ENCODE measurements around the gene LRRTM3.

The LRRTM3 gene

GRCh38 chr10:66925896-66926715, at the start of gene LRRTM3:
TSS of gene LRRTM3 (plus strand) at chr10:66926036.
- DNase-seq (ENCODE audit: low read depth in 1 of 2, low spot score in 1 of 2), result no peak

- no peak for DNase-seq (ENCODE audit: low read depth in 1 of 2, low spot score in 1 of 2)
Measured at GRCh38 chr10:66877361-66877760, 48.5 kb upstream of the LRRTM3 start.

DNA sequence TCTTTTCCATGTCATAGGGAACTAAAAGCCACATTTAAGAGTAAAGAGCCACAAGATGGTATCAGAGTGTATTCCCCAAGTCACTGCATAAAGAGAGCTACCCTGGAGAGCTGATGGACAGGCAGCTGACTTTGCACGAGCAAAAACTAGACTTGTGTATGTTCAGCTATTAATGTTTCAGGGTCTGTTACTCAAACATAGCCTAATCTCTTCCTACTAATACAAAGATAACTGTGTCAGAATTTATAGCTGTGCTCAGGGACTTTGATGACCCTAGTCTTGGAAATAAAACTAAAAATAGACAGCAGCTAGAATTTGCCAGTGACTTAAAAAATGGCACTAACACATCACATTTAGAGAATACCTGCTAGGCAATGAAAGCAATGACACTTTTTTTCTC, 45.5 kb upstream of the LRRTM3 start:
- no peak for DNase-seq (ENCODE audit: low read depth in 1 of 2, low spot score in 1 of 2)

DNA sequence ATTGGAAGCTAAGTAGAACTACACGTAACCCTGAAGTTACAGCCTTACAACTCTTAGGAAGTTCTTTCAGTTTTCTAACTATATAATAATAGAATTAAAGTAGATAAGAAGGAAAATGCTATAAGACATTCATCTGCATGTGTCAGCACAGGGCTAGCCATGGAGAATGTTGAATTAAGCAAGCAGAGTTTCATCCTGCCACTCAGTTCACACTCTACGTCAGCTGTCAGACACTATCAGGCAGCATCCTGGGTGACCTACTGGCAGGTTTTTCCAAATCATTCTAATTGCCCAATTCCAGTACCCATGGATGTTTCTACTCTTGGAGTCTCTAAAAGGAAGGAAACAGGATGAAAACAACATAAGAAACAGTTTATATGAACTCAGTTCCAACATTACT, 45.0 kb upstream of the LRRTM3 start:
- DNase-seq (ENCODE audit: low read depth in 1 of 2, low spot score in 1 of 2), result no peak

- DNase-seq (ENCODE audit: low read depth in 1 of 2, low spot score in 1 of 2), result no peak
Measured at GRCh38 chr10:66881814-66882213, 44.0 kb upstream of the LRRTM3 start.

DNA sequence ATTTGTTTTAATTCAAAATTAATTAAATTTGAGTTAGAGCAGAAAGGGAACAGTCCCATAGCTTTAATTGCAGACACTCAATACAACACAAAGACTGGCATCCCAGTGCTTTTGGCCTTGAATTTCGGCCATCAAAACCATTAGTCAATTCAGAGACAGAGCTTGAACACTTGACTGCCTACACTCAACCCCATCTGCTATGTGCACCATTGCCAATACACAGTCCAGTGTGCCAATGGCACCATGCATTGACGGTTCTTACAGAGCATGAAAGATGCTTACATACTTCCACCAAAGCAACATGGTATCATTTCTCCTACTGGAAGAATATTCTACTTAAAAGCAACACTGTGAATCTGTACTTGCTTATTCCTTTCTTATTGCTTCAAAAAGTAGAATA, 43.6 kb upstream of the LRRTM3 start:
- DNase-seq (ENCODE audit: low read depth in 1 of 2, low spot score in 1 of 2), result no peak

GRCh38 chr10:66886848-66887247, 39.0 kb upstream of the LRRTM3 start:
- no peak for DNase-seq (ENCODE audit: low read depth in 1 of 2, low spot score in 1 of 2)

GRCh38 chr10:66888237-66888636, 37.6 kb upstream of the LRRTM3 start:
- no peak for DNase-seq (ENCODE audit: low read depth in 1 of 2, low spot score in 1 of 2)

DNA sequence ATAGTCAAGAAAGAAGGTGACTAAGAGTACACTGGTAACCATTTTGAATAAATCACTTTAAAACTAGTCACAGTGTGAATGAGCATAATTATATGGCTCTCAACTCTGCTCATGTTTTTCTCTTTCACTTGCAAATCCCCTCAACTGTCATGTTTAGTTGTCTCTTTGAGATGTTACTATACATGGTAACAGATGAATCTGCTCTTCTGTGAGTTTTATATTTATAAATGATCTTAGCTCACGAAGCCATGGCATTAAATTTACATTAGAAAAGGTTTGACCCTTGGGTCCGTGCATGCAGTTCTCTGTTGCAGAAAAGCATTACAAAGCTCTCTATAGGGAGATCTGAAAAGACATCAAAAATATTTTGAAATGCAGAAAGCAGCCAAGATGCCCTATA, 33.0 kb upstream of the LRRTM3 start:
- no peak for DNase-seq (ENCODE audit: low read depth in 1 of 2, low spot score in 1 of 2)

GRCh38 chr10:66910671-66911070, 15.2 kb upstream of the LRRTM3 start:
- no peak for DNase-seq (ENCODE audit: low read depth in 1 of 2, low spot score in 1 of 2)

DNA sequence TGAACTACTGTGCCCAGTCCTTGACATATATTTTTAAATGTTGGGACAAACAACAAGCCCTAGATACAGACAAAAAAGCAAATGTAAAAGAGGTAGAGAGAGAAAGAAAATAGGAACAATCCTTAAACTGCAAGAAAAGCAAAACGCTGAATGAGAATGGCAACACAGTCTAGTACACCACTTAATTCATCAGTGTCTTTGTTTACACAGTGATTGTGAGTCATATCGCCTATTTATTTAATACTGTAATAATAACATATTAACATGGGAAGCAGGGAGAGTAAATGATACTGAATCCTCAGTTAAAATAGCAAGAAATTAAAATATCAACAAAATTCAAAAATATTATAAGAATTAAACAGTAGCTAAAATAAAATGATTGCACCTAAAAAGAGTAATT, 9.8 kb upstream of the LRRTM3 start:
- no peak for DNase-seq (ENCODE audit: low read depth in 1 of 2, low spot score in 1 of 2)

DNA sequence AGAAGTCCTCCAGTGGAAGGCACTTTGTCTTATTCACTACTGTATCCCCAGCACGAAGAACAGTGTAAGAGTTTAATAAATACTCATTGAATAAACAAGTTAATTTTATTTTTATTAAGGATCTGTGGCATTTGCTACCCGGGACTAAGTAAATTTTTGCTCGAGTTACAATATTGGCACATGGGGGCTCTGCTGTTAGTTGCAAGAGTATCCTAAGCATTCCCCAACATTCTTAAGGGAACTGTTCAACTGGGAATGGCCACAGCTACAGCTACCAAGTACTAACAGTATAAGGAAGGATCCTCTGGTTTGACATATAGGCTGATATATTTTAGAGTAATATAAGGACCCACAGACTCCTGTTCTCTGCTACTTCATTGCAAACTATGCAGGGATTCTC, 8.7 kb upstream of the LRRTM3 start:
- DNase-seq (ENCODE audit: low read depth in 1 of 2, low spot score in 1 of 2), result no peak

DNA sequence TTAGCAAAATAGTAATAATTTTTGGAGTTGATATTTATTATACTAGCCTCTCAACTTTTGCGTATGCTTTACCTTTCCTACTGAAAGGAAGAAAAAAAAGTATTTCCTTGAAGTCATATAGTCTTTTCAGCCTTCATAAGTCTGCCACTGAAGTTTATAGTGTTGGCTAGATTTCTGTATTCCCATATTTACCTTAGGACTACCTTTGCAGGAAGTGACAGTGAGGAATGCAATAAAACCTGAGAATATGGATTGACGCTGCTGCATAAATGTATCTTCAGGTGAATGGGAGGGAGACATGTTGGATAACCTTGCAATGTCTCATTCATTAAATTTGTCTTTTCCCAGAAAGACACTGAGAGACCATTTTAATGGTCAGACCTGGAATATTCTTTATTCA, 6.6 kb upstream of the LRRTM3 start:
- DNase-seq (ENCODE audit: low read depth in 1 of 2, low spot score in 1 of 2), result no peak

- no peak for DNase-seq (ENCODE audit: low read depth in 1 of 2, low spot score in 1 of 2)
Measured at GRCh38 chr10:66924674-66925345, 1.0 kb upstream of the LRRTM3 start.

DNA sequence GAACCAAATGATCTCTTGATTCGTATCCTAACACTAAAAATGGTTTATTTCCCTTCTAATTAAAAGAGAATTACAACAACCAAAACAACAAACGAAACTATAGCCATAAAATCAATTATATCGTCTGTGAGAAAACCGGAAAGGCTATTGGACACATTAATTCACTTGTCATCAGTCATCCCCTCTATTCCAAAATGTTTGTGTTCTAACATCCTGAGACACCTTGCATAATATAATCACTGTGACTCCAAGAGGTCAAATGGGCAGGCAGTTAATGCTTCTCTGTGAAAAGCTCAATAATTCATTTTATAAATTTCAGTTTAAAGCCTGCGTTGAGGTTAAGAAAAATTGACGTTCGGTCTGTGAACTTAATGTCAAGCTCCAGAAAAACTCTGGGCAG, 463 bp upstream of the LRRTM3 start:
- DNase-seq (ENCODE audit: low read depth in 1 of 2, low spot score in 1 of 2), result no peak

DNA sequence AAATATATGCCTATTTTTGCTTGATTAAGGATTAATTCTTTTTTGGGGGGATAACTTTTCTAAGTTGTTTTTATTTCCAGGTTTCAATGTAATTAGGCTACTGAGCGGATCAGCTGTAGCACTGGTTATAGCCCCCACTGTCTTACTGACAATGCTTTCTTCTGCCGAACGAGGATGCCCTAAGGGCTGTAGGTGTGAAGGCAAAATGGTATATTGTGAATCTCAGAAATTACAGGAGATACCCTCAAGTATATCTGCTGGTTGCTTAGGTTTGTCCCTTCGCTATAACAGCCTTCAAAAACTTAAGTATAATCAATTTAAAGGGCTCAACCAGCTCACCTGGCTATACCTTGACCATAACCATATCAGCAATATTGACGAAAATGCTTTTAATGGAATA, 1.0 kb downstream of the LRRTM3 start:
- DNase-seq (ENCODE audit: low read depth in 1 of 2, low spot score in 1 of 2), result no peak

DNA sequence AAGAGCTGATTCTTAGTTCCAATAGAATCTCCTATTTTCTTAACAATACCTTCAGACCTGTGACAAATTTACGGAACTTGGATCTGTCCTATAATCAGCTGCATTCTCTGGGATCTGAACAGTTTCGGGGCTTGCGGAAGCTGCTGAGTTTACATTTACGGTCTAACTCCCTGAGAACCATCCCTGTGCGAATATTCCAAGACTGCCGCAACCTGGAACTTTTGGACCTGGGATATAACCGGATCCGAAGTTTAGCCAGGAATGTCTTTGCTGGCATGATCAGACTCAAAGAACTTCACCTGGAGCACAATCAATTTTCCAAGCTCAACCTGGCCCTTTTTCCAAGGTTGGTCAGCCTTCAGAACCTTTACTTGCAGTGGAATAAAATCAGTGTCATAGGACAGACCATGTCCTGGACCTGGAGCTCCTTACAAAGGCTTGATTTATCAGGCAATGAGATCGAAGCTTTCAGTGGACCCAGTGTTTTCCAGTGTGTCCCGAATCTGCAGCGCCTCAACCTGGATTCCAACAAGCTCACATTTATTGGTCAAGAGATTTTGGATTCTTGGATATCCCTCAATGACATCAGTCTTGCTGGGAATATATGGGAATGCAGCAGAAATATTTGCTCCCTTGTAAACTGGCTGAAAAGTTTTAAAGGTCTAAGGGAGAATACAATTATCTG, 1.6 kb downstream of the LRRTM3 start:
- no peak for DNase-seq (ENCODE audit: low read depth in 1 of 2, low spot score in 1 of 2)

- no peak for DNase-seq (ENCODE audit: low read depth in 1 of 2, low spot score in 1 of 2)
Measured at GRCh38 chr10:66927971-66928770, 2.3 kb downstream of the LRRTM3 start.

- no peak for DNase-seq (ENCODE audit: low read depth in 1 of 2, low spot score in 1 of 2)
Measured at GRCh38 chr10:66928776-66929175, 2.9 kb downstream of the LRRTM3 start.

DNA sequence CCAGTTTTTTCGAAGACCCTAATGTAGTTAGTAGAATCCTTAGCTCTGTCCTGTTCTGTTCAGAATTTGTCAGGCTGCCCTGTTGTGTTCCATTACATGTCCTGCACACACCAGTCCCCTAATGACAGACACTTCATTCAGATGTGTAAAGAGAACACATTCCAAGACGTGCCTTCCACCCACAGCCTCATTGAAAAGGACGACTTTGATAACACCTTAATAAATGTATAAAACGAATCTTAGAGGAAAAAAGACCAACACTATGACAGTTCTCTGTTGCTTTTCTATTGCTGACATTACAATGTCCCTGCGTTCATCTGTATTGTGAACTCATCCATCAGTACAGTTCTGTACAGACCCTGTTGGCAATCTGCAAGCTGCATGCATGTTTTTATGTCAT, 3.5 kb downstream of the LRRTM3 start:
- no peak for DNase-seq (ENCODE audit: low read depth in 1 of 2, low spot score in 1 of 2)

DNA sequence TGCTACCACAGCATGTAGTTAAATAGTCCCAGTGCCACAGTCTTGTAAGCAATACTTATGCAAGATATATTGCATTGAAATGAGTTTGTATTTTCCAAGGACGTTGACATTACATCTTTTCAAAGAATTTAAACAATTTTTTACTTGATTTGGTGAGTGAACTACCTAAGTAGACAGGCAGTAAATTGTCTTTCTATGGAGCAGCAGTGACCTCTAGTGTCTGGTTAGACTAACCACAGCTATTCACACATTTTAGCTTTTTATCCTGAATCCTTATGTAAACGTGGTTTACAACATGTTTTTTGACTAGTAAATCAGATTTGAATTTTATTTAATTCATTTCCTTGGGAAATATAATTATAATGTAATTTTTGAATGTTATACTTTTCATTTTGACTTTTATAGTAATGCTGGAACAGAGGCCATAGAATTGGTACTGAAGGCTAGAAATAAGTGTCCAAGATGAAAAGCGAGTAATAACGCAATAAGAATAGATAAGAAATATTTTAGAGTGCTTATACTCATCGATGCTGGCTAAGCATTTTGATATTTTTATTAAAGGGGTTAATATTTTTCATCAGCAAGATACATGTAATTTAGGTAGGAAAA, 5.6 kb downstream of the LRRTM3 start:
- DNase-seq (ENCODE audit: low read depth in 1 of 2, low spot score in 1 of 2), result no peak

Measured in activated T-helper 1 cell treated with anti-CD3 and anti-CD28 coated beads, Interleukin-2, amount 50 U/mL, for 16 hours (primary cell).